Endometrial microvascular endothelial cells (primary cell): ENCODE measurements around the gene TPRN. TPM values are rescaled to one million over a fixed set of nuclear protein-coding genes. Genes with fewer than 3 reads are reported as not detected.

Experiments
- in situ Hi-C: cut with HindIII; loops from 2 replicates; pipeline ENCODE4 v1.10.0; 2017; ENCODE audit warnings: low sequenced_read_pairs, low pct_unique_long_range_greater_than_20kb; ENCODE audit errors: inconsistent ontology term
- total RNA-seq: library from RNA; depleted of rRNA; stranded (reverse); fragments of >200 nt; gene quantifications from one replicate; pipeline ENCODE4 v1.2.3, GENCODE V29; 2015; ENCODE audit errors: inconsistent ontology term

TPRN gene
- total RNA-seq, 1 donor from 2014 or later: 8.8 TPM

GRCh38 chr9:137157618-137158415 is 42.7 kb downstream of the TPRN start:
- in situ Hi-C loops: loop anchor here (25.0 kb wide), 1 partner anchor 221 kb away; the partner anchor contains the start of genes C8G and FBXW5

GRCh38 chr9:137156567-137157375 is 43.8 kb downstream of the TPRN start:
- in situ Hi-C loops: loop anchor here (25.0 kb wide), 1 partner anchor 219 kb away; the partner anchor contains the start of genes C8G and FBXW5

- in situ Hi-C loops: loop anchor here (25.0 kb wide), 1 partner anchor 216 kb away; the partner anchor contains the start of genes C8G and FBXW5
These were observed 47.6 kb downstream of the TPRN start for GRCh38 chr9:137152844-137153405.

GRCh38 chr9:137150617-137151457 is 49.7 kb downstream of the TPRN start:
- in situ Hi-C loops: loop anchor here (25.0 kb wide), 1 partner anchor 214 kb away; the partner anchor contains the start of genes C8G and FBXW5

GRCh38 chr9:137149942-137150616 is 50.5 kb downstream of the TPRN start:
- in situ Hi-C loops: loop anchor here (25.0 kb wide), 1 partner anchor 213 kb away; the partner anchor contains the start of genes C8G and FBXW5

- in situ Hi-C loops: no loop called here
These were observed 51.2 kb downstream of the TPRN start for GRCh38 chr9:137149363-137149762.

- in situ Hi-C loops: no loop called here
These were observed 51.9 kb downstream of the TPRN start for GRCh38 chr9:137148661-137149060.

- in situ Hi-C loops: no loop called here
These were observed 52.3 kb downstream of the TPRN start for GRCh38 chr9:137148242-137148641.

GRCh38 chr9:137147793-137148160 is 52.8 kb downstream of the TPRN start:
- in situ Hi-C loops: no loop called here

DNA sequence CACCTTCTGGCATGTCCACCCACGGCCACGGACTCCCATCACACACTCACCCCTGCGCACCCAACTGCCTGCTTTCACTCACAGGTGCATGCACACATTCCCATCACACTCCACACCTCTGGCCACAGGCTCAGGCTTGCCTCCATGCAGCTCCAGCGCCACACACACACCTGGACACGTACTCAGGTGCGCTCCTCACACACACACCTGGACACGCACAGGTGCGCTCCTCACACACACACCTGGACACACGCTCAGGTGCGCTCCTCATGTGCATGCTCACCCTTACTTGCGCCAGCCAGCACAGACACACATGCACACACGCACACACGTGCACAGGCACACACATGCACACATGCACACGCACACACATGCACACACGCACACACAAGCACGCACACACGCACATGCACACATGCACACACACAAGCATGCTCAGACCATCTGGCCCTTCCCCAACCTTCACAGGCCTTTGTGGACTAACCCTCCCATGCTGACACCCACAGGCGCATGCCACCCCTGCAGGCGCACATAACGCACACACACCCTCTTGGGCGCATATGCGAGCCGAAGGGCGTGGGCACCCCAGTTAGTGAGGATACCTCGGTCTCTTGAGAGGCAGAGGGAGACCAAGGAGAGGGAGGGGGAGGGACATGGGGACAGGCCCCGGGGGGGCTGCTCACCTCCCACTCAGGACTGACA is 53.3 kb downstream of the TPRN start:
- in situ Hi-C loops: no loop called here

DNA sequence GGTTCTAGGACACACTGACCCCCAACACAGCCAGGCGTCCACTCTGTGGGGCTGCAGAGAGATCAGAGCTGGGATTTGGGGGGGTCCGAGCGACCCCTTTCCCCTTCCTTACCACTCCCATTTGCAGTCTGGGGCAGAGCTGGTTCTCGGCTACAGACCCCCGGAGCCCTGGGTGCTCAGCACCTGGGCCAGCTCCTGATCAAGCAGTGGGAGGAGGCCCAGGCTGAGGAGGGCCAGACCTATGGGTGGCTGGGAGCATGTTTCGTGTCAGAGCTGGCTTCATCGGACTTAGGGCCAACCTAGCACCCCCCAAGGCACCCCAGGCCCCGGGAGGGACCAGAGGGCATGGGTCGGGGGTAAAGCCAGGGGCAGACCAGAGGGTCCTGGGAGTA is 54.0 kb downstream of the TPRN start:
- in situ Hi-C loops: no loop called here

DNA sequence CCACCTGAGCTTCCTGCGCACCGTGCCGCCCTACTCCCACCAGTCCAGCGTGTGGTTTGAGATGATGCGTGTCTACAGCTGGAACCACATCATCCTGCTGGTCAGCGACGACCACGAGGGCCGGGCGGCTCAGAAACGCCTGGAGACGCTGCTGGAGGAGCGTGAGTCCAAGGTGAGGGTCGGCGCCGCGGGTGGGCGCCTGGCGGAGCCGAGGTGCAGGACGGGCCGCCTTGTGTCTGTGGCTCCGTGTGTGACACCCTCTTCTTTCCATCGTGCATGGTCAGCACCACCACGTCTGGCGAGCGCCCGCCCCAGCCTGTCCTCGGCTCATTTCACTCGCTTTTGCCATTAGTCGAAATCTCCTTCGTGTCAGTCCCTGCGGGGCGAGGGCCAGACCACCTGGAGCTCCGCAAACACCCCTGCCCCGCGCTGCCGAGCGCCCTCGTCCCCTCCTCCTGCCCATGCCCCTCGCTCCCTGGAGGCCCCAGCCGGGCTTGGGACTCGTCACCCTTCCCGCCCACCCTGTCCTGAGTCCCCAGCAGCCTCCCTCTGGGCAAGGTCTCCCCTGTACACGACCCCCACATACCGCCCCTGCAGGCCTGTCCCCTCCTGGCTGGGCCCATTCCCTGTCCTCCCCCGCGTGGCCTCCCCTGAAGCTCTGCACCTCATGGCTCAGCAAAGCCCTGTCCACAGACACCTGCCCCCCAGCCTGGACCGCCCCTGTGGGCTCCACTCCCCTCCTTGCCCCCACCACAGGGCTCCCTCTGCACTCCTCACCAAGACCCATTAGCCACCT is 54.6 kb downstream of the TPRN start:
- in situ Hi-C loops: no loop called here

DNA sequence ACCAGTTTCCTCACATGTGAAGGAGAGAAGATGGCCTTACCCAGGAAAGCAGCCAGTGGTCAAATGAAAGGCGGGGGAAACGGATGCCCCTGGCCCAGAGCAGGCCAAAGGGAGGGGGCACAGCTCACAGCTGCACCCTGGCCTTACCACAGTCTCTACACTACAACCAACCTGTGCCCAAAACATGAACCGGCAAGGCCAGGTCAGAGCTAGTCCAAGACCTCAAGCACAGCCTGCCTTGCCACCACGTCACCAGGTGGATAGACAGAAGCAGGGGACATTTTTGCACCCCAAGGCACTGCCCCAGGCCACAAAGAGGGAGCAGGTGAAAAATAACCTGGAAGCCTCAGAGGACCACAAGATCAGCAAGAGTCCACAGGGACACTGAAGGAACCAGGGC is 57.1 kb downstream of the TPRN start:
- in situ Hi-C loops: no loop called here

DNA sequence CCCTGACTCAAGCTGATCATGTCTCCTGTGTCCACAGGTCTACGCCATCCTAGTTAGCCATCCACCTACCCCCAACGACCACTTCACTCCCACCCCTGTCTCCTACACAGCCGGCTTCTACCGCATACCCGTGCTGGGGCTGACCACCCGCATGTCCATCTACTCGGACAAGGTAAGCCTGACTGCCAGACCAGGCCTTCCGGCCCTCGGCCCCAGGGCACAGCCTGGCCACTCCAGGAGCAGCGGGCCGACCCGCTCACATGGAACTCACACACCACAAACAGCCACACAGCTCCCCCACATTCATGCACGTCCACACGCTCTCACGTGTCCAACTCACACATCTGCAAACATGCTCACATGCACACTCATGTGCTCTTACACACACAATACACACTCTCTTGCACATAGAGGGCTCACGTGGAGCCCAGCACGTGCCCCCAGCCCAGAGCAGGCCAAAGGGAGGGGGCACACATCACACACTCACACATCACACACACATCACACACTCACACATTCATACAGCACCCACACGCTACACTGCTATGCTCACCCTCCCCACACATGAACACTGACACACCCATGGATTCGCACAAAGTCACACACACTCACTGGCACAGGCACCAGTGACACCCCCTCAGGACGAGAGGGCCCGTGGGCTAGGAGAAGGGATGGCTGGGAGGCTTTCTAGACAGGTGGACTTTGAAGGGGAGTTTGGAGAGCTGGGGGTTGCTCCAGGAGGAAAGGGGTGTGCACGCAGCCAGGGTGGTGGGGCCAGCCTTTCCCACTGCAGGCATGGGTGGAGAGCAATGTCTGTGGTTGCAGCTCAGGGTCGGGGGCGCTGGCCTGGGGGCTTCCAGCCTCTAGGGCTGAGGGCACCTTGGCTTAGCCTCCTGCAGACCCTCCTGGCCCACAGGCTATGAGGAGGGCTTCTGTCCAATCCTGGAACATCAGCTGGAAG is 58.3 kb downstream of the TPRN start:
- in situ Hi-C loops: no loop called here
